GM19023 (cell line): ENCODE data around the gene BMF.
"Not testable (repeated sequence)": the region's sequence is repeated elsewhere in the genome, so short reads cannot be mapped to it uniquely, and the experiment has no call there.

Source experiments
- ATAC-seq: cut with Tn5 transposase; IDR thresholded peaks from one replicate; pipeline ENCODE4 v1.9.1; 2021; ENCODE audit warnings: mild to moderate bottlenecking, moderate library complexity; ENCODE audit not compliant: unreplicated experiment

The BMF gene

GRCh38 chr15:40088929-40089755 lies 19.5 kb downstream of the BMF start:
- no peak for ATAC-seq

- ATAC-seq: no peak
Observed at GRCh38 chr15:40087991-40088928, 20.4 kb downstream of the BMF start.

GRCh38 chr15:40087068-40087810 lies 21.4 kb downstream of the BMF start:
- ATAC-seq: no peak

GRCh38 chr15:40085266-40085665 lies 23.4 kb downstream of the BMF start:
- no peak for ATAC-seq

GRCh38 chr15:40084650-40085049 lies 24.0 kb downstream of the BMF start:
- ATAC-seq: no peak

GRCh38 chr15:40082195-40082883 lies 26.3 kb downstream of the BMF start:
- no peak for ATAC-seq

GRCh38 chr15:40081691-40082194 lies 26.9 kb downstream of the BMF start:
- ATAC-seq: no peak

- ATAC-seq: no peak
Observed at GRCh38 chr15:40080847-40081246, 27.8 kb downstream of the BMF start.

- no peak for ATAC-seq
Observed at GRCh38 chr15:40080104-40080503, 28.6 kb downstream of the BMF start.

- no peak for ATAC-seq
Observed at GRCh38 chr15:40079456-40079855, 29.2 kb downstream of the BMF start.

- ATAC-seq: no peak
Observed at GRCh38 chr15:40075298-40076044, 33.2 kb downstream of the BMF start.

- ATAC-seq: not testable (repeated sequence)
Observed at GRCh38 chr15:40074656-40075055, 34.0 kb downstream of the BMF start.

GRCh38 chr15:40073716-40074490 lies 34.8 kb downstream of the BMF start:
- ATAC-seq: not testable (repeated sequence)

- no peak for ATAC-seq
Observed at GRCh38 chr15:40072216-40072990, 36.3 kb downstream of the BMF start.

- no peak for ATAC-seq
Observed at GRCh38 chr15:40070608-40071218, 38.0 kb downstream of the BMF start.

- no peak for ATAC-seq
Observed at GRCh38 chr15:40070166-40070557, 38.5 kb downstream of the BMF start.
